Stimulated activated CD4-positive, alpha-beta T cell treated with anti-CD3 and anti-CD28 coated beads, TNF-alpha, amount 100 ng/mL, for 48 hours (primary cell): ENCODE results near the gene RERE.

Experiments used
- DNase-seq, 3 donors: peaks; one replicate each; pipeline ENCODE4 v3.0.0-alpha.2; 2020; ENCODE audit warnings: low read depth in 3 of 3

RERE gene

GRCh38 chr1:8334106-8334851 is 483.2 kb downstream of the RERE start:
- no peak for DNase-seq

GRCh38 chr1:8333246-8333987 is 484.0 kb downstream of the RERE start:
- no peak for DNase-seq

- no peak for DNase-seq
Observed at GRCh38 chr1:8332806-8333205, 484.6 kb downstream of the RERE start.

- DNase-seq, result no peak
Observed at GRCh38 chr1:8330271-8331125, 486.9 kb downstream of the RERE start.

GRCh38 chr1:8329858-8330257 is 487.6 kb downstream of the RERE start:
- DNase-seq, result no peak

DNA sequence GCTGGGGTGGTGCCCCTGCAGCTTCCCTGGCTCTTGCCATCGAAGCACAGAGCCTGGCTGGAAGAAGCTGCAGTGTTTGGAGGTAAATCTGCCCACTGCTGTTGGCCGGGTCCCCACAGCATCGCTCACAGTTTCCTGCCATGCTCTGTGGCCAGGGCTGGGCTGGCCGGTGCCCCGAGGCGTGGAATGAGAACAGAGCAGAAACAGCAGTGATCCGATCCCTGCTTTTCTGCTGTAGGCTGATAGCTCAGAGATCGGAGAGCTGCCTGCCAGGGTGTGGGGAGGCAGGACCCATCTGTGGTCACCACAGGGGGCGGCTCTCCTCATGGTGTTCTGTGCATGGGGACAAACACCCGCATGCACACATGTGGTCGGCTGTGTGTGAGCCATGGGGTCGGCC is 488.0 kb downstream of the RERE start:
- no peak for DNase-seq

DNA sequence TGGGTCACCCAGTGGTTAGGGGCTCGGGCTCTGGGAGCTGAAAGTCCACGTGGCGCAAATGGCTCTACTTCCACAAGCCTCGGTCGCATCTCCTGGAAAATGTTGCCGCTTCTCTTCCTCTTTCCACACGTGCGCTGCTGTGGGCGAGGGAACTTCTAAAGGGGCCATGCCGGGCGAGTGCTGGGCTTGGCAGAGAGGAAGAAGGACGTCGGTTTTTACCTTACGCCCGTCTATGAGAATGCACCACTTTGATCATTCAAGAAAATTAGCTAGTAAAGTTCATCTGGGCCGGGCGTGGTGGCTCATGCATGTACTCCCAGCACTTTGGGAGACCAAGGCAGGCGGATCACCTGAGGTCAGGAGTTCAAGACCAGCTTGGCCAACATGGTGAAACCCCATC is 489.2 kb downstream of the RERE start:
- DNase-seq, result no peak

GRCh38 chr1:8326265-8326664 is 491.2 kb downstream of the RERE start:
- no peak for DNase-seq

DNA sequence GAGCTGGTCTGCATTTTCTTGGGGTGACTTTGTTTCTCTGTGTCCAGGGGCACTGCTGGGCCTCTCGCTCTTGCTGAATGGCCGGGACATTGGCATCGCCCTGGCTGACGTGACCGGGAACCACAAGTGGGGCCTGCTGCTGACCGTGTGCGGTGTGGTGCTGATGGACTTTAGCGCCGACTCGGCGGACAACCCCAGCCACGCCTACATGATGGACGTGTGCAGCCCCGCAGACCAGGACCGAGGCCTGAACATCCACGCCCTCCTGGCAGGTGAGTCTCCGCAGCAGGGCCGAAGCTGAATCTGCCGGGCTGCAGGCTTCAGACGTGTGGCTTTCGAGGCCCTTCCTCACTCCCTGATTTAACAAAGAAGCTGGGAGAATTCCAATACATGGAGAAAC is 491.7 kb downstream of the RERE start:
- DNase-seq, result no peak

- no peak for DNase-seq
Observed at GRCh38 chr1:8324176-8324810, 493.1 kb downstream of the RERE start.

DNA sequence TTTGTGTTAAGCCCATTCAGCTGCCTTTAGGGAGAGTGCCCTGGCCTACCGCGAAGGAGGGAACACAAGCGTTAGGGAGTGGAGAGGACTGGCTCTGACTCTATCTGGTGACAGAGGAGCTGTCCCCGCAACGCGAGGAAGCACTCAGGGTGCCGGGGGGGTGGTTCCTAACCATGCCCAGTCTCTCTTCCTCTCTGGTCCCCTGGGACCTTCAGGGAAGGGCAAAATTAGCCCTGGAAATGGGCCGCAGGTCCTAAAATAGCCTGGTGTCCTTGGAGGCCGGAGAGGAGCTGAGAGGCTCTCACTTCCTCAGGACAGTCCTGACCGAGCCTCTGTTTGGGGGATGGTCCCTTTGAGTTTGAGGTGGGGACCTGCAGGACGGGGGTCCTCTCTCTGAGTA is 493.7 kb downstream of the RERE start:
- DNase-seq, result no peak

DNA sequence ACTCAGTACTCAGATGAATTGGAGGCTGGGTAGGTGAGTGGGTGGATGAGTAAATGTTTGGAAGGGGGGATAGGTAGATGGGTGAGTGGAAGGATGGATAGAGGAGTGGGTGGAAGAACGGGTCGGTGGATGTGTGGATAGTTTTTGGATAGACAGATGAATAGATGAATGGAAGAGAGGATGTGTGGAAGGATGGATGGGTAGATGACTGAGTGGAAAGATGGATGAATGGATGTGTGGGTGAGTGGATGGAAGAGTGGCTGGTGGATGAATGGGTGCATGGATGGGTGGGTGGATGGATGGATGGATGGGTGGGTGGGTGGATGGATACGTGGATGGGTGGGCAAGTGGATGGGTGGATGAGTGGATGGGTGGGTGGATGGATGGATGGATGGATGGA is 495.8 kb downstream of the RERE start:
- no peak for DNase-seq

- DNase-seq, result no peak
Observed at GRCh38 chr1:8318436-8318835, 499.0 kb downstream of the RERE start.

DNA sequence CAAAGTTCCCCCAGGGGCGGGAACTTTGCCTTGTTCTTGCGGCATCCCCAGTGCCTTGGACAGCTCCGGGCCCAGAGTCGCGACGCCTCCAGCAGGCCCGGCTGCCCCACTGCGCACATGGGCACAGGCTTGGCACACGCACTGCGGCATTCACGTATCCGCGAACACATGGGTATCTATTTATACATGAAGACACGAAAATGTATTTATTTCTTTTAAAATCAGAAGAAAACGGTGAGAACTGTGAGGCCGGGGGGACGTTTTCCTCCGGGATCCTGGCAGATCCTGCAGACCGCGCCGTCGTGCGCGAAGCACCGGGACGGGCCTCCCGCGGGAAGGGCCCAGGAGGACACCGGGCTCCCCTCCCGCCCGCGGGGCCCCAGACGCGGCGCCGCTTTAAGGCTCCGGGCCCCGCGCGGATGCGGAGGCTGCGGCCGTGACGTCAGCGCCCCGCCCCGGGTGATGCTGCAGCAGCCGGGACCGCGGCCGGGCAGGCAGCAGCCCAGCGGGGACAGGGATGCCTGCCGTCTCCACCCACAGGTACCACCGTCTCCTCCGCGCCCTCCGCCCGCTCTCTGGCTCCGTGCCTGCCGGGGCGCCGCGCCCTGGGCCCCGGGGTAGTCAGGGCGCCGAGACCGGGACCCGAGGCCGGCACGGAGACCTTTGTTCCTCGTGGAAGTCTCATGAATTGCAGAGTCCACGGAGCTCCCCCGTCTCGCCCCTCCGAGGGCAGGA is 499.6 kb downstream of the RERE start, which contains the start of gene SLC45A1:
Gene SLC45A1 (plus strand): TSS at position 468 of the 735 bp plus-strand sequence. CDS start 6,216 bp downstream, outside the sequence.
- peak; percentile 55 to 78 (median 58) for DNase-seq

DNA sequence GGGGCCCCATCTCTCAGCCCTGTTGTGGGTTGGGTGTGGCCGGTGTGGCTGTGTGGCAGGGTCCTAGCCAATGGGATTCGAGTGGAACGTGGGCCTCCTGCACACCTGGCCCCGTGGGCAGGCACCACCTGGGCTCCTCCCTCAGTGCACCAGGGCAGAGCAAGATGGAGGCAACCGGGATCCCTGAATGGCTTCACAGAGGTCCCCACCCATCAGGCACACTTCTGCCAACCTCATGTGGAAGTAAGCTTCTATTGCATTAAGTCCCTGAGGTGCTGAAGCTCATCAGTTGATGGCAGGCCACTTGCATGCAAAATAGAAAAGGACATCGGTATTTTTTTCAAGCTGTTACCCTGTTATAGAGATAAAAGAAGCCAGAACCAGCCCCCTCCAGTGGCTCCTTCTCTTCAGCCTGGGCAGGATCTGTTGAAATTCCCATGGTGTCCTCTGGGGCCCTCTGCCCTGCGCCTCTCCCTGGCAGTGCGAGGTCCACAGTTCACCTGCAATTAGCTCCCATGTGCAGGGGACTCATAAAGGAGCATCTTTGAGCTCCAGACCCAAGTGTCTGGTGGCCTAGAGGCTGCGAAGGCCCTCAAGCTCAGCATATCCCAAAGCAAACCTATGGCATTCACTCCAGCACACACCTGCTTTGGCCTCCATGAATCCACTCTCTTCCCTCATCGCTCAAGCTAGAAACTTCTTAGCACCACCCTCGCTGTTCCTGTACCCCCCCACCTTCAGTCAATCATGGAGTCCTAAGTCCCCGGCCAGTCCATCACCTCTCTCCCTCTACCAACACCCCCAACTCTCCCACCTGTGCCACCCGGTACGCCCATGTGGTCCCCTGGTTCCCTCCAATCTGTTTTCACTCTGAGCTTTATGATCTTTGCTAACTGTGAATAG is 501.6 kb downstream of the RERE start:
- DNase-seq, result no peak

DNA sequence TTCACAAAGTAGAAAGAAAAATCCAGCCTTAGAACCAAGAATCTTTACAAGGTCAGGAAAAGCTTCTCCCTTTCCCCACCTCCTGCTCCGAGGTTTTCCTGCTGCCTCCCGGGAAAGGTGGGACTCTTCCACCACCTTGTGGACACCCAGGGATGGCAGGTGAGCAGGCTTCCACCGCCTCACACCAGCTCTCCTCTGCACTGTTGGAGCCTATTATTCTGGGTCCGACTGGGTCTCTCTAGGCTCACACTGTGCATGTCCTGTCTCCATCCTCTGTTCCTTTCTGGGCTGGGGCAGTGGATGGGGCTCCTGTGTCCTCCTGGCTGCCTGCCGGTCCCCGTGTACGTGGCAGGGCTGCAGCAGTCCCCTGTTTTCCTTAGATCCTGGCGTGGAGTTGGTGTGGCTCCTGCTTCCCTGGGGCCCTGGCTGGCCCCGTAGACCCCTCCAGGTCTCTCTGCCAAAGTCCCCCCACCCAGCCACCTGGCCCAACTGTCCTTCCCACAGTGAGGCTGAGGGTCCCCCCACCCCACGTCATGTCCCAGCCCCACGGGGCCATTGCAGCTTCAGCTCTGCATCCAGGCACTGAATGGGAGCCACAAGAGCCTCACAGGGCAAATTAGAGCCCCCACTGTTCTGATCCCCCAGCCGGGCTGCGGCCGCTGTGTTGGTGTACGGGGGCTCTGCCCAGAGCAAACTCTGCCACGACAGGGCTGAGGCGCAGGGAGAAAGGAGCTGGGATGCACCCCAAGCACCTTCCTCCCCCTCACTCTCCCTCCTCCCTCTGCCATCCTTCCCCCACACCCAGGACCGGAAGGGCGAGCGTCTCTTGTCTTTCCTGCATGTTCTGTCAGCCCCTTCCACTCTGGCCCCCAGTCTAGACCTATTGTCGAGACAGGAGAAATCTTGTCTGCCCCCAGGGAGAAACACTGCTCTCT is 502.8 kb downstream of the RERE start:
- peak in 1 of 3 donors; percentile 25 for DNase-seq

- DNase-seq, result no peak
Observed at GRCh38 chr1:8313231-8313630, 504.2 kb downstream of the RERE start.

GRCh38 chr1:8312235-8313218 is 504.9 kb downstream of the RERE start:
- no peak for DNase-seq
